DND-41 (cell line): Measurements from ENCODE around the gene GSTO1.

ENCODE experiments used
- ATAC-seq: fragments of 200-7000 bp; cut with Tn5 transposase; 3 replicates; pipeline ENCODE4 v1.9.1; 2021; ENCODE audit warnings: low read depth; ENCODE audit not compliant: insufficient read depth
- DNase-seq: peaks from one replicate; pipeline ENCODE4 v3.0.0-alpha.2; 2020
- H2AFZ ChIP-seq: 2 replicates; pipeline ENCODE4 v1.6.0; 2012; ENCODE audit warnings: low read depth, low read length
- H3K27ac ChIP-seq: 2 replicates; pipeline ENCODE4 v1.5.1; 2012; ENCODE audit warnings: low read length, inconsistent platforms
- H3K27me3 ChIP-seq: fragments of 200-600 bp; sonication (generic); 2 replicates; pipeline ENCODE4 v1.6.0; 2012; ENCODE audit warnings: low read length, mild to moderate bottlenecking, inconsistent platforms; ENCODE audit not compliant: insufficient read depth, poor library complexity
- H3K36me3 ChIP-seq: 2 replicates; pipeline ENCODE4 v1.5.1; 2012; ENCODE audit warnings: low read length, inconsistent platforms; ENCODE audit not compliant: insufficient read depth
- H3K4me1 ChIP-seq: 2 replicates; pipeline ENCODE4 v1.5.1; 2012; ENCODE audit warnings: mild to moderate bottlenecking, low read length; ENCODE audit not compliant: insufficient read depth
- H3K4me2 ChIP-seq: 2 replicates; pipeline ENCODE4 v1.6.0; 2012; ENCODE audit warnings: mild to moderate bottlenecking, moderate library complexity, low read length, inconsistent platforms; ENCODE audit not compliant: insufficient read depth
- H3K4me3 ChIP-seq, 2 experiments: fragments of 200-600 bp in 1 of 2; shearing (Covaris generic) in 1 of 2; 2 replicates each; pipeline ENCODE4 v1.5.1; 2012 to 2016; ENCODE audit warnings: inconsistent platforms in 2 of 2, low read length in 2 of 2, mild to moderate bottlenecking in 2 of 2, low read depth in 1 of 2, moderate library complexity in 1 of 2
- H3K79me2 ChIP-seq: 2 replicates; pipeline ENCODE4 v1.6.0; 2012; ENCODE audit warnings: low read length, inconsistent platforms; ENCODE audit not compliant: insufficient read depth
- H3K9ac ChIP-seq: 2 replicates; pipeline ENCODE4 v1.6.0; 2012; ENCODE audit warnings: low read depth, mild to moderate bottlenecking, inconsistent platforms, low read length, moderate library complexity
- H3K9me3 ChIP-seq: 2 replicates; pipeline ENCODE4 v1.5.1; 2012; ENCODE audit warnings: low read length, moderate library complexity, mild to moderate bottlenecking, inconsistent platforms; ENCODE audit not compliant: insufficient read depth, severe bottlenecking
- H4K20me1 ChIP-seq: 2 replicates; pipeline ENCODE4 v1.6.0; 2012; ENCODE audit warnings: low read length; ENCODE audit not compliant: insufficient read depth
- CTCF ChIP-seq: IDR thresholded peaks from 2 replicates; pipeline ENCODE4 v1.5.1; 2012; ENCODE audit warnings: borderline replicate concordance, low read length, moderate library complexity, mild to moderate bottlenecking; ENCODE audit not compliant: poor library complexity, severe bottlenecking; ENCODE audit errors: extremely low read depth
- EZH2 ChIP-seq: IDR thresholded peaks from 3 replicates; pipeline ENCODE4 v1.6.1; 2012; ENCODE audit warnings: borderline replicate concordance, low read depth, mild to moderate bottlenecking, moderate library complexity, low read length, inconsistent platforms; ENCODE audit not compliant: severe bottlenecking

GSTO1 gene

GRCh38 chr10:104291439-104291951, 36.8 kb downstream of the GSTO1 start:
- ATAC-seq, result peak; percentile 99
- H3K36me3 ChIP-seq, result no peaks in the 10 kb centered on the region
- TF ChIP-seq CTCF (peak; percentile 99), EZH2 (no peak)
- peak overlapping the region; percentile 65 for H2AFZ ChIP-seq
- peaks cover 5% of the 10 kb centered on the region for H3K4me1 ChIP-seq
- H3K27me3 ChIP-seq, result peaks cover 37% of the 10 kb centered on the region
- H3K9ac ChIP-seq, result no peak overlapping the region
- peak; percentile 86 for DNase-seq
- no peaks in the 10 kb centered on the region for H4K20me1 ChIP-seq
- H3K4me2 ChIP-seq, result peak overlapping the region; percentile 45; the same call in 1 of the 2 replicates
- no peaks in the 10 kb centered on the region for H3K9me3 ChIP-seq
- H3K27ac ChIP-seq, result no peak overlapping the region
- H3K79me2 ChIP-seq, result no peaks in the 10 kb centered on the region
- H3K4me3 ChIP-seq, result no peak overlapping the region

- Histone ChIP-seq H3K36me3 (no peaks in the 10 kb centered on the region), H3K27ac (no peak overlapping the region), H3K9me3 (no peaks in the 10 kb centered on the region), H2AFZ (no peak overlapping the region), H3K79me2 (no peaks in the 10 kb centered on the region), H3K27me3 (peaks cover 38% of the 10 kb centered on the region), H3K9ac (no peak overlapping the region), H3K4me1 (peaks cover 5% of the 10 kb centered on the region), H4K20me1 (no peaks in the 10 kb centered on the region), H3K4me2 (no peak overlapping the region), H3K4me3 (no peak overlapping the region)
- ATAC-seq (no peak), DNase-seq (no peak)
- no peak for TF ChIP-seq EZH2
- TF ChIP-seq CTCF, result no peak
Observed at GRCh38 chr10:104293011-104293410, 38.3 kb downstream of the GSTO1 start.

- H3K36me3 ChIP-seq, result no peaks in the 10 kb centered on the region
- ATAC-seq (no peak), DNase-seq (no peak)
- no peak overlapping the region for H3K4me3 ChIP-seq
- H3K79me2 ChIP-seq, result no peaks in the 10 kb centered on the region
- H3K27ac ChIP-seq, result no peak overlapping the region
- no peaks in the 10 kb centered on the region for H3K9me3 ChIP-seq
- H3K9ac ChIP-seq, result no peak overlapping the region
- TF ChIP-seq CTCF, result no peak
- TF ChIP-seq EZH2, result no peak
- H2AFZ ChIP-seq, result no peak overlapping the region
- peaks cover 5% of the 10 kb centered on the region for H3K4me1 ChIP-seq
- no peak overlapping the region for H3K4me2 ChIP-seq
- peaks cover 43% of the 10 kb centered on the region for H3K27me3 ChIP-seq
- H4K20me1 ChIP-seq, result no peaks in the 10 kb centered on the region
Observed at GRCh38 chr10:104293781-104294321, 39.2 kb downstream of the GSTO1 start.
